Measurements from ENCODE around the gene DUOX2.
A peak's percentile ranks its signal among the peaks of the same experiment; 100 is the strongest.
"Not testable (repeated sequence)": the region's sequence is repeated elsewhere in the genome, so short reads cannot be mapped to it uniquely, and the experiment has no call there.

DUOX2 gene

GRCh38 chr15:45118996-45119395, 5.0 kb upstream of the DUOX2 start:
- no peak for DNase-seq (ENCODE audit: low spot score)

- DNase-seq (ENCODE audit: low spot score), result peak; percentile 88
Measured at GRCh38 chr15:45118131-45118588, 4.2 kb upstream of the DUOX2 start.

- DNase-seq (ENCODE audit: low spot score), result no peak
Measured at GRCh38 chr15:45117308-45118130, 3.5 kb upstream of the DUOX2 start.

DNA sequence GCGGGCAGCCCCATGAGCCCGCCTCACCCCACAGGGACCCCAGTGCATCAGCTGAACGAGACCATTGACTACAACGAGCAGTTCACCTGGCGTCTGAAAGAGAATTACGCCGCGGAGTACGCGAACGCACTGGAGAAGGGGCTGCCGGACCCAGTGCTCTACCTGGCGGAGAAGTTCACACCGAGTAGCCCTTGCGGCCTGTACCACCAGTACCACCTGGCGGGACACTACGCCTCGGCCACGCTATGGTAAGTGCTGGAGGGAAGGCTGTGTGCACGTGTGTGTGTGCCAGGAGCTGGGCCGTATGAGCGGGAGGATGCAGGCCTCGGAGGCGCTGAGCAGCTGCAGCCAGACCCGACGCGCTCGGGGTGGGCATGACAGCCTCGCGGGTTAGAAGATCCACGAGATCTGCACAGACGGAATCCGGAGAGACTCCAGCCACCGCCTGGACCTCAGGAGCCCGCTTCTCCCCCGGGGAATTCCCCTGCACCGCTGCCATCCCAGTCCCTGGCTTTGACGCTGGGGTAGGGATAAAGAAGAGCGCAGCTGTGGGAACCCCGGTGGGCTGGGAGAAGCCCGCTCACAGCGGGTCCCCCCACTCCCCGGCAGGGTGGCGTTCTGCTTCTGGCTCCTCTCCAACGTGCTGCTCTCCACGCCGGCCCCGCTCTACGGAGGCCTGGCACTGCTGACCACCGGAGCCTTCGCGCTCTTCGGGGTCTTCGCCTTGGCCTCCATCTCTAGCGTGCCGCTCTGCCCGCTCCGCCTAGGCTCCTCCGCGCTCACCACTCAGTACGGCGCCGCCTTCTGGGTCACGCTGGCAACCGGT, 2.7 kb upstream of the DUOX2 start:
- DNase-seq (ENCODE audit: low spot score), result no peak

GRCh38 chr15:45116006-45116481, 2.1 kb upstream of the DUOX2 start:
- no peak for DNase-seq (ENCODE audit: low spot score)

- DNase-seq (ENCODE audit: low spot score), result no peak
Measured at GRCh38 chr15:45115312-45115820, 1.4 kb upstream of the DUOX2 start.

DNA sequence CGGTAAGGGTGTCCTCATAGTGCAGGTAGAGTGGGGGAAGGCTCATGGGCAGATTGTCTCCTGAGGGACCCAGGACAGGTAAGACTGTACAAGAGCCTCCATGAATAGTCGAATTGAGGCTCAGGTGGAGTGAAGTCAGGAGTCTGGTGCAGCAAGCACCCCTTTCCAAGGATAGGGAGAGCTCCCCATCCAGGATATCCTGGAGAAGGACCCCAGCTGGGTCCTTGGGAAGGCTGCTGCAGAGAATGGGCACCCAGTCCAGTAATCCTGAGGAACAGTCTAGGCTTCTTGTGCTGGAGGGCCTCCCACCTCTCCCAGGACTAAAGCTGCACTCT, 746 bp upstream of the DUOX2 start:
- no peak for DNase-seq (ENCODE audit: low spot score)

DNA sequence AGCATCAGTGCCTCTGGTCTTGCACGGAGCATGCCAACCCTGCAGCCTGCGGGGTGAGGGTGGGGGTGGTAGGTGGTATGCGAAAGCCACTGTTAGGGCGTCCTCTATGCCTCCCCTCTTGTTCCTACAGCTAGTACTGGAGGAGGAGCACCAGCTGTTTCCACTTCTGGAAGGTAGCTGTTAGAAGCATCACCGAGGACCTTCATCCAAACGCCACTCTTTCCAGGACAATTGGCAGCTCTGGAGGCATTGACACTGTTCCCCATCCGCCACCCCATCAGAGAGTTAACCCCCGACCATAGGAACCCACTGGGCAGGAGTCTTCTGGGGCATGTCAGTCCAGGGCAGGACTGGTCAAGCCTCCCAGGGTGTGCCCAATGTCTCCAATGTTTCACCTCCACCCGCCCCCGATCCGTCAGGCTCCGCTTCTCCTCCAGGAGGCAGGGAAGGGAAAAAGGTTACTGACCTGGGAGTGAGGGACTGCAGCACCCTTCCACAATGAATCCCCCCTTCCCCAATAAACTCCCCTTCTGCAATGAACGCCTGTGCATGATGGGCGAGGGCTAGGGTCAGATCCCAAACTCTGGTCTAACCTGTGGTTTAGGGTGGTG, 487 bp downstream of the DUOX2 start:
- DNase-seq (ENCODE audit: low spot score), result no peak

DNA sequence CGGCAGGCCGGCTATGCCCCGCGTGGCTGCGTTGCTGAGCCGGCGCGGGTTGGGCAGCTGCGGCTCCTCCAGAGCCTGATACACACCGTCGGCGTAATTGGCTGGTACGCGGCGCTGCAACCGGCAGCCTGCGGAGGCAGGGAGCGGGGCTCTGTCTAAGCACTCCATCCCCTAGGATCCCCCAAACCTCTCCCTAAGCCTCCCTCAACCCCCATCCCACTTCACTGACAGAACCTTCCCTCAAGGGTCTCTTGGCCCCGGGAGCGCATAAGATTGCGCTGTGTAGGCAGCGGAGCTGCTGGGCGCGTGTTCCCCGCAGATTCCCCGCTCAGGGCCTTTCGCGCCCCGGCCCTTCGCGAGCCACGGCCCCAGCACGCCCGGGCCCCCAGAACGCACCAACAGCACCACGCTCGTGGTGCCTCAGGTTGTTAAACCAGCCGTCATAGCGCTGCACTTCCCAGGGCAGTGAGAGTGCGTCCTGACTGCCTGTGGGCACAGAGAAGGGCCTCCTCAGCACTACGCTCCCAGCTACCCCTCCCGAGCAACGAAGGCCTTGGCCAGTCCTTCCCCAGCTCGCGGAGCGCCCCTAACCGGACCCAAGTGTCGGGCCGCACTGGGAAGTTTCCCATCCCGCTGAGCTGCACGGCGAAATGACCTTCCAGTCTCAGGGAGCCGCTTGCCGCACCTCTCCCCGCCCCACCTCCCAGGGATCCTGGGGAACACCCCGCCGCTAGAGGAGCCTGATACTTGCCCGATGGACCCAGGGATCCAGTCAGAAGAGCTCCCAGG, 1.2 kb downstream of the DUOX2 start:
- DNase-seq (ENCODE audit: low spot score), result no peak

GRCh38 chr15:45112143-45112590, 1.8 kb downstream of the DUOX2 start:
- no peak for DNase-seq (ENCODE audit: low spot score)

GRCh38 chr15:45111390-45112142, 2.4 kb downstream of the DUOX2 start:
- no peak for DNase-seq (ENCODE audit: low spot score)

DNA sequence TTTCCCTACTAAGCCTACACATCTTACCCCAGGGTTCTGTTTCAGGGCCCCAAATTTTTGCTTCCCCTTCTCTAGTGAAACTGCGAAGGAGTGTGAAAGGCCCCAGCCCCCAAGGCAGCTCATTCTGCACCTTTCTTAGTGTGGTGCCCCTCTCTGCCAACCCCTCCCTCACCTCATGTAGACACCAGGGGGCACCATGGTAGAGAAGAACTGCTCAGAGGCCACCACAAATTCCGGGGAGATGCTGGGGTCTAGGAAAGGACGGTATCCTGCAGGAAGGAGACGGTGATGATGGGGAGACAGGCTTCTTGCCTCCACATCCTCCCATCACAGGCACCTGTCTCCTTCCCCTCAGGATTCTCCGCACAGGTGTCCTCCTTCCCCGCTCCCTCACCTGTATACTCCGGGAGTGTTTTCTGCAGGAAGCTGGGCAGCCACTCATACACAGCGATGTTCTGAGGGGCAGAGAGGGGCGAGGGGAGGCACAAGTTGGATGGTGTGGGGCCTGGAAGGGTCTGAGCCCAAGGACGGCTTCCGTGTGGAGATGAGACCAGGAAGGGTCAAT, 3.6 kb downstream of the DUOX2 start:
- DNase-seq (ENCODE audit: low spot score), result no peak

DNA sequence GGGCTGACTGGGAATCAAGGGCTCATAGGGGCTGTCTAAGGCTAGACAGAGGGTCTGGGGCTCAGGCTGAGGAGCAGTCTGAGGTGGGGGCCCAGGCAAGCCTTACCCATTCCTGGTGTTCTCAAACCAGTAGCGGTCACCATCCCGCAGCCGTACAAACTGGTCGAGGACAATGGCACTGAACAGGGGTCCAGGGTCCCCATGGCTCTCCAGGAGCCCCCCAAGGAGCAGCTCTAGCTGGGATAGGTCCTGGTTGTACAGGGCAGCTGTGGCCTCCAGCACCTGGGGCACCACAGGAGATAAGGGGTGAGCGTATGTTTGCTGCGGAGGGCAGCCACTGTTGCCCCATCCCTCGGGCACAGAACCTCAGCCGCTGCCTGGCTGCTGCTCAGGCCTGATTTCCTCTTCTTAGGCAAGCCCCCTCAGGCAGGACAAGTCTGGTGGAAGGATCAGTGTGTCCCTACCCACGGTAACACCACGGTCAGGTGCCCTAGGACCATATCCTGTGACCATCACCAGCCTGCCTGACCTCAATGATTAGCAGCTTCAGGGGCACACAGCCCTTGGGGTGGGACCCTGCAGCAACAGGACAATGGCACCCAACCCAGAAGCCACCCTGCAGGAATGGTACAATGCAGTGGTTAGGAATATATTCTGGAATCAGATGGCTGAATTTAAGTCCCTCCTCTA, 5.9 kb downstream of the DUOX2 start:
- DNase-seq (ENCODE audit: low spot score), result no peak

- DNase-seq (ENCODE audit: low spot score), result no peak
Measured at GRCh38 chr15:45106002-45106790, 7.8 kb downstream of the DUOX2 start.

- DNase-seq (ENCODE audit: low spot score), result no peak
Measured at GRCh38 chr15:45105586-45105985, 8.4 kb downstream of the DUOX2 start.

DNA sequence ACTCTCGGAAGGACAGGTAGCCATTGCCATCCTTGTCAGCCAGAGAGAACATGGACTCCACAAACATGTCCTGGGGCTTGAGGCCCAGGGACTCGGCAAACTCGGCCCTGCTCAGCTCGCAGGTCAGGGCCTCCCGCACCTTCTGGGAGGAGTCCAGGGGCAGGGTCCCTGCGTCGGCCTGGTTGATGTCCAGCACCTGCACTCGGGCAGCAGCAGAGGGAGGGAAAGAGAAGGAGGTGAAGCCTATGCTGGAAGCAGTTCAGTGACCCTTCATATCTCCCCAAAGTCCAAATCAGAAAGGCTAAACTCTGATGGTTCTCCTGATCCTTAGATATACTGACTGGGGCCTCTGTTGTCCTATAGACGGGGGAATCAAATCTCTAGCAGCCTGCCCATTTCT, 9.8 kb downstream of the DUOX2 start:
- DNase-seq (ENCODE audit: low spot score), result not testable (repeated sequence)

DNA sequence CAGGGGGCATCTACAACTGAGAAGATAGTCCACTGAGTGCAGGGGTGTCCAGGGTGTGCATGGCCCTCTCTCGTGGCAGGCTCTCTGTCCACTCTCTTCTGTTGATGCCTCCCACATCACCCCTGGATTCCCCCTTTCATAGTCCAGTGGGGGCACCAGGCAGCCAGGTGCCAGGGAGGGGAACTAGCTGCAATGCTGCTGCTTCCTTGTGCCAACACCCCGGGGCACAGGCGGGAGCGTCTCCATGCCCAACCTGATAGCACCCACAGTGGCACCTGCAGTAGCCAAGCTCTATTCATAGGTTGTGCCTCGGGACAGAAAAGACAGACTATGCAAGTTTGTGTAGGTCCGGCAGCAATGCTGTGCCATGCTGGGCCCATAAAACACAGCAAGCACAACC, 11.7 kb downstream of the DUOX2 start:
- no peak for DNase-seq (ENCODE audit: low spot score)

- no peak for DNase-seq (ENCODE audit: low spot score)
Measured at GRCh38 chr15:45101749-45102148, 12.2 kb downstream of the DUOX2 start.
